ENCODE results near the gene GMIP.
"Not testable (repeated sequence)": the region's sequence is repeated elsewhere in the genome, so short reads cannot be mapped to it uniquely, and the experiment has no call there.

Gene GMIP

GRCh38 chr19:19677579-19677978 is 34.1 kb upstream of the GMIP start:
- Histone ChIP-seq H3K9ac (ENCODE audit: insufficient read length, low read depth) (no peak overlapping the region), H3K9me3 (ENCODE audit: insufficient read depth, low read length) (peaks cover 45% of the 10 kb centered on the region), H3K27me3 (ENCODE audit: insufficient read depth, insufficient read length) (no peaks in the 10 kb centered on the region), H3K4me1 (ENCODE audit: insufficient read depth, insufficient read length) (no peaks in the 10 kb centered on the region), H3K36me3 (ENCODE audit: insufficient read depth, insufficient read length, low read length) (peaks cover 82% of the 10 kb centered on the region), H3K4me3 (ENCODE audit: insufficient read length, low read depth) (no peak overlapping the region)
- no peak for TF ChIP-seq SUZ12 (IDR thresholded peaks at IDR 0.05; ENCODE audit: extremely low read depth, insufficient read depth, insufficient read length)
- no peak for DNase-seq (ENCODE audit: low read depth, low spot score)

GRCh38 chr19:19674315-19674714 is 30.9 kb upstream of the GMIP start:
- Histone ChIP-seq H3K9me3 (ENCODE audit: insufficient read depth, low read length) (peaks cover 34% of the 10 kb centered on the region), H3K36me3 (ENCODE audit: insufficient read depth, insufficient read length, low read length) (peaks cover 65% of the 10 kb centered on the region), H3K4me1 (ENCODE audit: insufficient read depth, insufficient read length) (no peaks in the 10 kb centered on the region), H3K4me3 (ENCODE audit: insufficient read length, low read depth) (no peak overlapping the region), H3K27me3 (ENCODE audit: insufficient read depth, insufficient read length) (no peaks in the 10 kb centered on the region), H3K9ac (ENCODE audit: insufficient read length, low read depth) (no peak overlapping the region)
- TF ChIP-seq SUZ12 (IDR thresholded peaks at IDR 0.05; ENCODE audit: extremely low read depth, insufficient read depth, insufficient read length) (no peak), YY1 (IDR thresholded peaks at IDR 0.05; ENCODE audit: insufficient read depth, insufficient read length) (no peak), ZNF274 (IDR thresholded peaks at IDR 0.05; ENCODE audit: low read depth, low read length) (no peak)
- no peak for DNase-seq (ENCODE audit: low read depth, low spot score)

GRCh38 chr19:19672816-19673215 is 29.4 kb upstream of the GMIP start:
- no peaks in the 10 kb centered on the region for H3K27me3 ChIP-seq (ENCODE audit: insufficient read depth, insufficient read length)
- no peak overlapping the region for H3K4me3 ChIP-seq (ENCODE audit: insufficient read length, low read depth)
- no peak overlapping the region for H3K9ac ChIP-seq (ENCODE audit: insufficient read length, low read depth)
- H3K4me1 ChIP-seq (ENCODE audit: insufficient read depth, insufficient read length), result peaks cover 2% of the 10 kb centered on the region
- DNase-seq (ENCODE audit: low read depth, low spot score), result no peak
- H3K36me3 ChIP-seq (ENCODE audit: insufficient read depth, insufficient read length, low read length), result peaks cover 51% of the 10 kb centered on the region
- peaks cover 19% of the 10 kb centered on the region; the same call in 1 of the 2 replicates for H3K9me3 ChIP-seq (ENCODE audit: insufficient read depth, low read length)
- no peak for TF ChIP-seq SUZ12 (IDR thresholded peaks at IDR 0.05; ENCODE audit: extremely low read depth, insufficient read depth, insufficient read length)
- no peak for TF ChIP-seq YY1 (IDR thresholded peaks at IDR 0.05; ENCODE audit: insufficient read depth, insufficient read length)
- no peak for TF ChIP-seq ZNF274 (IDR thresholded peaks at IDR 0.05; ENCODE audit: low read depth, low read length)

GRCh38 chr19:19670070-19670551 is 26.7 kb upstream of the GMIP start:
- peak; percentile 48 for DNase-seq (ENCODE audit: low read depth, low spot score)
- peaks cover 25% of the 10 kb centered on the region for H3K36me3 ChIP-seq (ENCODE audit: insufficient read depth, insufficient read length, low read length)
- peak overlapping the region; percentile 57 for H3K9ac ChIP-seq (ENCODE audit: insufficient read length, low read depth)
- H3K9me3 ChIP-seq (ENCODE audit: insufficient read depth, low read length), result no peaks in the 10 kb centered on the region
- H3K4me1 ChIP-seq (ENCODE audit: insufficient read depth, insufficient read length), result peaks cover 2% of the 10 kb centered on the region
- peak overlapping the region; percentile 97 for H3K4me3 ChIP-seq (ENCODE audit: insufficient read length, low read depth)
- no peaks in the 10 kb centered on the region for H3K27me3 ChIP-seq (ENCODE audit: insufficient read depth, insufficient read length)
- TF ChIP-seq SUZ12 (IDR thresholded peaks at IDR 0.05; ENCODE audit: extremely low read depth, insufficient read depth, insufficient read length), result no peak
- no peak for TF ChIP-seq ZNF274 (IDR thresholded peaks at IDR 0.05; ENCODE audit: low read depth, low read length)
- TF ChIP-seq YY1 (IDR thresholded peaks at IDR 0.05; ENCODE audit: insufficient read depth, insufficient read length), result no peak

GRCh38 chr19:19668230-19669012 is 25.0 kb upstream of the GMIP start, which contains the start of gene ZNF101:
TSS of gene ZNF101 (plus strand) at chr19:19668839. CDS start at chr19:19668964, 125 bp downstream.
- Histone ChIP-seq H3K27me3 (ENCODE audit: insufficient read depth, insufficient read length) (no peaks in the 10 kb centered on the region), H3K36me3 (ENCODE audit: insufficient read depth, insufficient read length, low read length) (peaks cover 11% of the 10 kb centered on the region), H3K4me1 (ENCODE audit: insufficient read depth, insufficient read length) (peaks cover 2% of the 10 kb centered on the region), H3K4me3 (ENCODE audit: insufficient read length, low read depth) (peak within 1 kb of the TSS; percentile 97), H3K9me3 (ENCODE audit: insufficient read depth, low read length) (no peaks in the 10 kb centered on the region), H3K9ac (ENCODE audit: insufficient read length, low read depth) (peak within 1 kb of the TSS; percentile 98)
- peak; percentile 96 for DNase-seq (ENCODE audit: low read depth, low spot score)
- TF ChIP-seq ZNF274 (IDR thresholded peaks at IDR 0.05; ENCODE audit: low read depth, low read length), result no peak
- TF ChIP-seq YY1 (IDR thresholded peaks at IDR 0.05; ENCODE audit: insufficient read depth, insufficient read length), result no peak
- TF ChIP-seq SUZ12 (IDR thresholded peaks at IDR 0.05; ENCODE audit: extremely low read depth, insufficient read depth, insufficient read length), result no peak

GRCh38 chr19:19665420-19665948 is 22.0 kb upstream of the GMIP start:
- H3K9me3 ChIP-seq (ENCODE audit: insufficient read depth, low read length); H3K9ac ChIP-seq (ENCODE audit: insufficient read length, low read depth); DNase-seq (ENCODE audit: low read depth, low spot score): not testable (repeated sequence)

GRCh38 chr19:19663256-19664120 is 20.0 kb upstream of the GMIP start, which contains the start of gene ATP13A1:
TSS of gene ATP13A1 (minus strand) at chr19:19663676. CDS start at chr19:19663666, 10 bp downstream.
- no peaks in the 10 kb centered on the region for H3K27me3 ChIP-seq (ENCODE audit: insufficient read depth, insufficient read length)
- H3K36me3 ChIP-seq (ENCODE audit: insufficient read depth, insufficient read length, low read length), result peaks cover 31% of the 10 kb centered on the region
- H3K9ac ChIP-seq (ENCODE audit: insufficient read length, low read depth), result peak within 1 kb of the TSS; percentile 100
- TF ChIP-seq SUZ12 (IDR thresholded peaks at IDR 0.05; ENCODE audit: extremely low read depth, insufficient read depth, insufficient read length) (no peak), YY1 (IDR thresholded peaks at IDR 0.05; ENCODE audit: insufficient read depth, insufficient read length) (peak; percentile 97), ZNF274 (IDR thresholded peaks at IDR 0.05; ENCODE audit: low read depth, low read length) (no peak)
- no peaks in the 10 kb centered on the region for H3K9me3 ChIP-seq (ENCODE audit: insufficient read depth, low read length)
- DNase-seq (ENCODE audit: low read depth, low spot score), result peak; percentile 87
- peaks cover 14% of the 10 kb centered on the region for H3K4me1 ChIP-seq (ENCODE audit: insufficient read depth, insufficient read length)
- peak within 1 kb of the TSS; percentile 100 for H3K4me3 ChIP-seq (ENCODE audit: insufficient read length, low read depth)

More at GRCh38 chr19:19665420-19665948, 22.0 kb upstream of the GMIP start:
- peaks cover 15% of the 10 kb centered on the region for H3K36me3 ChIP-seq (ENCODE audit: insufficient read depth, insufficient read length, low read length)
- not testable (repeated sequence) for H3K4me1 ChIP-seq (ENCODE audit: insufficient read depth, insufficient read length); H3K4me3 ChIP-seq (ENCODE audit: insufficient read length, low read depth); H3K27me3 ChIP-seq (ENCODE audit: insufficient read depth, insufficient read length)

All from NT2/D1 (cell line).